ENCODE measurements around the gene DTYMK.
A peak's percentile ranks its signal among the peaks of the same experiment; 100 is the strongest.

The DTYMK gene

DNA sequence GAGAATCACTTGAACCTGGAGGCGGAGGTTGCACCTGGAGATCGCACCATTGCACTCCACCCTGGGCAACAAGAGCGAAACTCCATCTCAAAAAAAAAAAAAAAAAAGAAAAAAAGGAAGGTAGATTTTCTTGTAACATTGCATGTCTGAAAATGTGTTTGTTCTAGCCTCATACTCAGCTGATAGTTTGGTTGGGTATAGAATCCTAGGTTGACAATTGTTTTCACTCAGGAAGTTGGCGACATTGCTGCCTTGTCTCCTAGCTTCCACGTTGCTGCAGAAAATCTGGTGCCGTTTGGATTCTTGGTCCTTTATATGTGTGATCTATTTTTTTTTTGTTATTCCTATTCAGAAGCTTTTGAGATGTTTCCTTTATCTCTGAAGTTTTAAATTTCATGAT is 19.9 kb upstream of the DTYMK start:
- DNase-seq (ENCODE audit: low spot score), result no peak

DNA sequence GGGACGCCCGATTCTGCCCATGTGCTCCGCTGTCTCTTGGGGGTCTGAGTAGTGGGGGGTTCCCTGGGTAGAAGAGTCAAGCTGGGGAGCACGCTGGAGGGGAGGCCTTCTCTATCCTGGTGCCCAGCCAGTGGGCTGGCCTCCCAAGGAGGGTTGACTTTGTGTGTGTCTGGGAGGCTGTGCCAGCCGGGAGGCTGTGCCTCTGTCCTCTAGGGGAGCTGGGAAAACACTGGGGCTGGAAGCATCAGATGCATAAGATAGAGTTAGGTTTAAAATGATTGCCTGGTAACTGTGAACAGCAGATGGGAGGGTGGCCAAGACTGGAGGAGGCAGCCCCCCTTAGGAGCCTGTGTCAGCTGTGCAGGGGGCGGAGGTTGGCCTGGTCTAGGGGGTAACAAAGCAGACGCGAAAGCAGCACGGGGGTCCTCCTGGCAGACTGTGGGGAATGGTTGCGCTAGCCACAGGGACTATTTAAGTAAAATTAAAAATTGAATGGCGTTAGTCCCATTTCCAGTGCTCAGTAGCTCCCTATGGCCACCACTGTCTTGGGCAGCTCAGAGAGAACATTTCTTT is 16.5 kb upstream of the DTYMK start:
- peak; percentile 57 for DNase-seq (ENCODE audit: low spot score)

DNA sequence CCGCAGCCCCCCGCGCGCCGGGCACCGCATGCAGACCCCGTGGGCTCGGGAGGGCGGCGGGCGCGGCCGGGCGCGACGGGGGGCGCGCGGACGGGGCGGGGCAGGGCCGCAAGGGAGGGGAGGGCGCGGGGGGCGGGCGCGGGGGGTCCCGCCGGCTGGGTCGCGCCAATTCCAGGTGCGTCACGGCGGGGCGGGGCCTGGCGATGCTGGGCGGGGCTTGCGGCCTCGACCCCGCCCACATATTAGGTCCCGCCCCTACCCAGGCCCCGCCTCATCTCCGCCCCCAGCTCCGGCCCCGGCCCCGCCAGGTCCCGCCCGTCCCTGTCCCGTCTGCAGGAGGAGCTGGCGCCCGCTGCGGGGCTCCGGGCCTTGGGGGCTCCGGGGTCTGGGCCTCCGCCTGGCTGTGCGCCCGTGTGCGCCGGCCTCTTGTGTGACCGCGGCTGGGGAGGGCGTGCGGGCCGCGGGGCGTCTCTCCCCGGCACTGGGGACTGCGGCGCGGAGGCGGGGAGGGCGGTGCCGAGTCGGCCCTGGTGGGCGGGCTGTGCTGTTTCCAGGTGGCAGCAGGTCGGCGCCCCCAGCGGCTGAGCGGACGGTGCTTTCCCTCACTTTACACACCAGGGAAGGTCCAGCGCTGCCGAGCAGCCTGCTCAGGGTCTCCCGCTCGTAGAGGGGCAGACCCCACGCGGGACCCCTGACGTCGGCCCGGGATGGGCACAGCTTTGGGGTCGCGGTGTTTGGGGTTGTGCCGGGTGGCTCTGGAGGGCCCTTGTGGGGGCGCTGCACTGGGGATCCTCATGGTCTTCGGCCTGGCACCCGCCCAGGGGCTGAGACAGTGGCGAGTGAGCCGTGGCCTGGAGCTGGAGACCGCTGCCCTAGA is 15.8 kb upstream of the DTYMK start:
- DNase-seq (ENCODE audit: low spot score), result peak; percentile 95

DNA sequence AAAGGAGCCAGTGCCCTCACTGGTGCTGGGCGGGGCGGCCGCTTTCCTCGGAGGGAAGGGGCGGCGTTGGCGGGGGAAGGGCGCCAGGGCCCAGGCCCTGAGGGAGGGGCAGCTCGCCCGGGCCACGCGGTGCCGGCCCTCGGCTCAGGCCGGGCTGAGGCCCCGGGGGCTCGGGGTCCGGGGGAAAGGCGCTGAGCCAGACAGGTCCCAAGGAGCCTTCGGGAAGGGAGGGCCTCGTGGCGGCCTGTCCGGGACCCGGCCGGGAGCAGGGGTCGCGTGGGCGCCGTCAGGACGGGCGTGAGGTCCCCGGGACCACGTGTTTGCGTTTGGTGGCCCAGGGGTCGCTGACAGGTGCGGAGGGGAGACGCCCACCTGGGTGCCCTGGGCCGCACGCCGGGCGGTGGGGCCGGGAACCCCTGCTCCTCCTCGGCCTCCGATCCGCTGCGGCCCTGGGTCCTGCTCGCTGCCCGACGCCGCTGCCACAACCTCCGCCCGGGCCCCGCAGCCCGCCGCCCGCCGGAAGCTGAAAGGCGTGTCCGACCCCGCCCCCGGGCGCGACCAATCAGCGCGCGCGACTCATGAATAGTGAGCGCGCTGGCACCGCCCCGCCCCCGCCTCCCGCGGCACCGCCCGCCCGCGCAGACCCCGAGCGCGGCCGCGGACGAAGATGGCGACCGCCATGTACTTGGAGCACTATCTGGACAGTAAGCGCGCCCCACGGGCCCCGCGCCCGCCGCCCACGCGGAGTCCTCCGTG is 15.0 kb upstream of the DTYMK start, which contains the start of gene ING5:
Gene ING5 (plus strand): TSS at position 641 of the 756 bp plus-strand sequence. CDS start 27 bp downstream, at position 668.
- peak; percentile 96 for DNase-seq (ENCODE audit: low spot score)

DNA sequence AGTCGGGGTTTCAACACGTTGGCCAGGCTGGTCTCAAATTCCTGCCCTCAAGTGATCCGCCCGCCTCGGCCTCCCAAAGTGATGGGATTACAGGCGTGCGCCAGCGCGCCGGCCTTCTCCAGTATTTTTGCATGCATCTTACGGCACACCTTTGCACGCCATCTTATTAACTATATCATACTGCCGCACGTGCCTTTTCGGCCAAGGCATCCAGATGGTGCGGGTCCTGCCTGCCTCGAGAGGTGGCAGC is 14.5 kb upstream of the DTYMK start:
- DNase-seq (ENCODE audit: low spot score), result no peak

DNA sequence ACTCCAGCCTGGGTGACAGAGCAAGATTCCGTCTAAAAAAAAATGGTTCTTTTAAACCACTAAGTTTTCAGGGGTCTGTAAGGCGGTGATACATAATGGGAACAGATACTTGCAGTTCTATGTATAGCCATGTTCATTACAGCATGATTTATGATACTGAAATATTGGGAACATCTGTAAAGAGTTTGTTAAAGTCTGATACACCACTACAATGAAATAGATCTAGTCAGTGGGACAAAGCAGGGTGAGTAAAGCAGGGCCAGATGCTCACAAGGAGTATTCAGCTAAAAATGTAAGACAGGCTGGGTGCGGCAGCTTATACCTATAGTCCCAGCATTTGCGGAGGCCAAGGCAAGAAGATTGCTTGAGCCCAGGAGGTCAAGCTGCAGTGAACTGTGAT is 9.0 kb upstream of the DTYMK start:
- DNase-seq (ENCODE audit: low spot score), result no peak

DNA sequence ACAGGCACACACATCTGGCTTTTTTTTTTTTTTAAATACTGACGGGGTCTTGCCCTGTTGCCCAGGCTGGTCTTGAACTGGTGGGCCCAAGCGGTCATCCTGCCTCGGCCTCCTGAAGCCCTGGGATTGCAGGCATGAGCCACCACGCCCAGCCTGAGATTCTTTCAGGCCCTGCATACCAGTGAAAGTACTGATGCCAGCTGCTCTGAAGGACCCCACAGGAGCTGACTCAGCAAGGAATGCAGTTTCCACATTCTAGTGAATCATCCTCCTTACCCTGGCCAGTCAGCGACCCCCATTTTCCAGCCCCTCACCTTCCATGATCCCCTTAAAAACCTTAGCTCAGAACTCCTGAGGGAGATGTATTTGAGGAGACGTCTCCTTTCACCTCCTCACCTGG is 5.8 kb upstream of the DTYMK start:
- DNase-seq (ENCODE audit: low spot score), result peak; percentile 48

DNA sequence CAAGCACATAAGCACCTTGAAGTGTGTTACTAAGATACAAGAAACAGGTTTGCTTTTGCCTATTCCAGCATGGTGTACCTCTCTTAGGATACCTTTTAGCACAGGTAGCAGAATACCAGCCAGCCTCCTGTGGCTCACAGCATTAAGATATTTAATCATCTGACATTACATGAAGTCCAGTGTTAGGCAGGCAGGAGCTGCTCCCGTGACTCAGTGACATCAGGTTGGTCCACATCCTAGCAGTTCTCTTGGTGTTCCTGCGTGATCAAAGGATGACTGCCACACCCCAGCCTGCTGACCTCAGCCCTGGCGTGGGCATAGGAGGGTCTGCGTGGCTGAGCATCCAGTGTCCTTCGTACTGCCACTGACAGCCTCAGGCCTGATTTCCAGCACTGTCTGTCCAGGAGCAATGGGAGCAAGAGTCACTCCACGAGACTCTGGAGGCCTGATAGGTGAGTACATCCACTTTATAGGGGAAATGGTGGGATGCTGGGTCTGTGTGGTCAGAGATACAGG is 3.6 kb upstream of the DTYMK start:
- no peak for DNase-seq (ENCODE audit: low spot score)

DNA sequence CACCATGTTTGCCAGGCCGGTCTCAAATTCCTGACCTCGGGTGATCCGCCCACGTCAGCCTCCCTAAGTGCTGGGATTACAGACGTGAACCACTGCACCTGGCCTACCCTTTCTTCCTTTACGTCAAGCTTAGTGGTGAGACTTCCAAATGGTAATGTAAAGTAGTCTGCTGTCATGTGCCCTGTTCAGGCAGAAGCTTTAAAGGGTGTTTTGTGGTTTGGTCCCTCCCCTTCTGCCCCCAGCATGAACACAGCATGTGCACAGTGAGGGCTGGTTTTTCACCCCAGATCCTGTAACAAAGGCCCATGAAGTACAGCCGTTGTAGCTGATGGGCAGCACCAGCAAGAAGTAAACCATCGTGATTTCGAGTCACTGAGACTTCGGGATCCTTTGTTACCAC is 2.7 kb upstream of the DTYMK start:
- DNase-seq (ENCODE audit: low spot score), result no peak

DNA sequence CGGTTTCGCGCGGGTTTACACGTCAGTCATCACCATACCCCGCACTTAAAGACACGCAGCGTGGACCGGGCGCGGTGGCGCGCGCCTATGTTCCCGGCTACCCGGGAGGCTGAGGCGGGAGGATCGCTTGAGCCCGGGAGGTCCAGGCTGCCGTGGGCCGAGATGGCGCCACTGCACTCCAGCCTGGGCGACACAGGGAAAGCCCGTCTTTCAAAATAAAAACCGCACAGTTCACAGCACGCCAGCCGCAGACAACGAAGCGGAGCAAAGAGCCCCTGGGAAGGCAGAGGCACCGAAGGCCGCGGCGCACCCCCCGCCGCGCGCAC is 328 bp downstream of the DTYMK start:
- no peak for DNase-seq (ENCODE audit: low spot score)

DNA sequence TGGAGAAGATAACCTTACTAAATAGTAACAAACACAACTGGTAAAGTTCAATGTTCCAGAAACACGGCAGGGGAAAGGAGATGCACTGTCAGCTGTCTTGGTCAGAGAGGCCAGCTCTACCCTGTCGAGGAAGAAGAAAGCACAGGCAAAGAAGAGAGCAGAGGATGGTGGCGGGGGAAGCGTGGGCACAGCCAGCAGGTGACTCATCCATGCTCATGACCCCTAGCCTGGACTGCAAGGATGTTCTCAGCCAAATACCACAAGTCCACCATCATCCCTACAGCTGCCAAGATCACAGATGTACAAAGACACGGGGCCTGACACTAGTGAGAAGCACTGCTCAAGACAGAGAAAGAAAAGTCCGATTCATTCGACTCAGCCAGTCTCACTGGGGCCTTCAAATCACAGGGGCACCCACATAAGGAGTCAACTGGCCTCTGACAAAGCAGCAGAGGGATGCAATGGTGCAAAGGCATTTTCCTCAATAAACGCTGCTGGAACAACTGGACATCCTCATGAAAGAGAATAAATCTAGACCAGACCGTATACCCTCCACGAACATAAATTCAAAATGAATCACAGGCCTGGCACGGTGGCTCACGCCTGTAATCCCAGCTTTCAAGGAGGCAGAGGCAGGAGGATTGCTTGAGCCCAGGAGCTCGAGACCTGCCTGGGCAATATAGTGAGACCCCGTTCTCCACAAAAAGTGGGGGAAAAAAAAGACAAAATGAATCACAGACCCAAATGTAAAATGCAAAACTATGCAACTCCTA is 5.6 kb downstream of the DTYMK start:
- DNase-seq (ENCODE audit: low spot score), result peak; percentile 96

DNA sequence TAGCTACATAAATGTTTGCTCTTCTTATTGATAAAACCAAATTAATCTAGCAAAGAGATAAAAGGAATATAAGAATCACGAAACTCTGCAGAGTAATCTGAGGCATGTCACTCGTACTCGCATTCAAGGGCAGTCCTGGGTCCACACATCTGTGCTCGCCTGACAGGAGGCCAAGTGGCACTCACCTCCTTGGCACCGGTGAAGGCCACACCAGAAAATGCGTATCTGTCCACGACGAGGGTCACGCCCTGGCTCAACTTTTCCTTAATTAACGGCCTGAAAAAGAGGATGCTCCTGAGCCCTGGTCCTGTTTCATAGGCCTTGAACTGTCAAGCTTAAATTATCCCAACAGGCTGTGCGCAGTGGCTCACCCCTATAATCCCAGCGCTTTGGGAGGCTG is 6.6 kb downstream of the DTYMK start:
- DNase-seq (ENCODE audit: low spot score), result no peak

DNA sequence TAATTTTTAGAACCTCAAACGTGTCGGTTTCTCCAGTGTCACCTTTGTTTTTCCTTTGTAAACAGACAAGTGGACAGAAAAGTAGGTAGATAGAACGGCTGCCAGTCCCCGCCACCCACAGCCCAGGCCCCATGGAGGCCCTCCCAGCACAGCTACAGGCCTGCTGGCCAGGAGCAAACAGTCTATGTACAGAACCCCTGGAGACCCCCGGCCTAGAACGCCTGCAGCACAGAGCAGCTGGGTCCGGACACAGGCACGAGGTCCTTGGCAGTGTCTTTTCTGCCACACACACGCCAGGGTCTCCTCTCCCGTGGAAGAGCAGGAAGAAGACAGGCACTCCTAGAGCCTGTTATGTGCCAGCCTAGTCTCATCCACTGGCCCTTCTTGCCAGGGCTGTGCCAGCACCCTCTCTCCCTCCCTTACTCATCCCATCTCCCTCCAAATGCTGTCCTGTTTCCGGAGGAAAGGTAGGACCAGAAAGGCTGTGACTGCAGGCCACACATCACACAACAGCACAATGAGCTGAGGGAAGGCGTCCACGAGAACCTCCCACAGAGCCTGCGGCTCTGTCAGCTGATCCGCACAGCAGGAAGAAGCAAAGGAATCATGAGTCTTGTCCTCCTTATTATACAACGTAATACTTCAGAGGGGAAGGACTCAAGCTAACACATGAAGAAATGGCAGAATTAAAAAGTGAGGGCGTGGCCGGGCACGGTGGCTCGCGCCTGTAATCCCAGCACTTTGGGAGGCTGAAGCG is 7.7 kb downstream of the DTYMK start:
- DNase-seq (ENCODE audit: low spot score), result no peak

DNA sequence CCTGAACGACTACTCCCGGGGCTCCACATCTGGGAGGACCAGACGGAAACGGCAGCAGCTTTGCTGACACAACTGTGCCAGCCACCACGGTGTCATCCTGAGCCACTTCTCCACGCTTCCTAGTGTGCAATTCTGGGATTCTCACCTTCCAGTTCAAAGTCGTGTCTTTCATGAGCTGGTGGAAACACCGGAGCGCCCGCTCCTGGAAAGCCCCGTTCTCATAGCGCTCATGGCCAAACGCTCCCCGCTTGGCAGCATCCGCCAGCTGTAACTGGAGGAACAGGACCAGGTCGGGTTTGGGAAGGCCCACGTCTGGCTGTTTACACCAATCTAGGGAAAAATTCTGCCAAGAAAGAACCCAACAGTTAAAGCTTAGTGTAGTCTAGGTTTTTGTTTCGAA is 8.3 kb downstream of the DTYMK start:
- DNase-seq (ENCODE audit: low spot score), result no peak

DNA sequence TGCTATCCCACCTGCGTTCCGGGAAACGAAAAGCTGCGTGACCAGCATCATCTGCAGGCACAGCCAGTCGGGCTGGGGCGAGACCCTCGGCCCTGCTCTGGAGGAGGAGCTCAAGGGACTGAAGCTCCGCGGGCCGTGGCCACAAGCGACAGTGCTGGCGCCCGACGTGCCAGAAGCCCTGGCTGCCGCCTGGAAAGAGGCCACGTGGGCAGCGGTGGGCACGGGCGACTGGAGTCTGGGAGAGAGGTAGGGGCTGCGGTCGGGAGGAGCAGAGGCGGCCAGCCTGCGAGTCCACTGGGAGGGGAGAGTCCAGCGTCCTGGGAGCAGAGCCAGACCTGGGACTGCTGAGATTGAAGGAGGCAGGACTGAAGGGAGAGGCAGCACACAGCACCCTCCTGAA is 9.2 kb downstream of the DTYMK start:
- DNase-seq (ENCODE audit: low spot score), result no peak

DNA sequence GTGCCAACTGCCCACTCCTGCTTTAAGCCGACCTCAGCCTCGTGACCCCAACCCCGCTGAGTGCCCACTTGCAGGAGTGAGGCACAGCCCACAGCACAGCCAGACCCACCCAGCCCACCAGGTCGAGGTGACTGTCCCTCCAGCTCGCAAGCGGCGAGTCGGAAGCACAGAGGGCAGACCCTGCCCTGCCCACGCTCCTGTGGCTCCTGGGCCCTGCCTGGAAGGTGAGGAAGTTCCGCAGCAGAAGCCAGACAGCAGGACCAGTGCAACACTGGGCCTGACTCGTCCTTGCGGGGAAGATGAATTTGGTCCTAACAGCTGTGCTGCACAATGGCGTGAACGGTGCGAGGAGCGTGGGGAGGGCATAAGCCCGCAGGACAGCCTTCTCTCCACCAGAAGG is 9.9 kb downstream of the DTYMK start:
- no peak for DNase-seq (ENCODE audit: low spot score)

DNA sequence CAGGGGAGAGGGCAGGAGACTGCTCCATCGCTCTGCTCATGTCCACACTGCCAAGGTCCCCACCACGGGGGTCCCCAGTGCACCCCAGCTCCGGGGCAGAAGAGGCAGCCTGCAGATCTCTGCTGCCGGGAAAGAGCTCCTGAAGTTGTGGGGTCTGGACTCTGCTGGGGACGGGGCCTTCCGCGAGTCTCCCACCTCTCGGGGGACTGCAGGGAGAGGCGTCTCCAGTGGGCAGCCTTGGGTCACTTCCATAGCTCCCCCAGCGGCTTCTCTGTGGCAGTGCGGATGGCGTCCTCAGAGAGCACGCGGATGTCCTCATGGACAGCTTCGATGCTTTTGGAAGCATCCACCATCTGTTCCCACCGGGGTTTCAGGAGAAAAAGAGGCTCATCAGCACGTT is 10.7 kb downstream of the DTYMK start:
- no peak for DNase-seq (ENCODE audit: low spot score)

DNA sequence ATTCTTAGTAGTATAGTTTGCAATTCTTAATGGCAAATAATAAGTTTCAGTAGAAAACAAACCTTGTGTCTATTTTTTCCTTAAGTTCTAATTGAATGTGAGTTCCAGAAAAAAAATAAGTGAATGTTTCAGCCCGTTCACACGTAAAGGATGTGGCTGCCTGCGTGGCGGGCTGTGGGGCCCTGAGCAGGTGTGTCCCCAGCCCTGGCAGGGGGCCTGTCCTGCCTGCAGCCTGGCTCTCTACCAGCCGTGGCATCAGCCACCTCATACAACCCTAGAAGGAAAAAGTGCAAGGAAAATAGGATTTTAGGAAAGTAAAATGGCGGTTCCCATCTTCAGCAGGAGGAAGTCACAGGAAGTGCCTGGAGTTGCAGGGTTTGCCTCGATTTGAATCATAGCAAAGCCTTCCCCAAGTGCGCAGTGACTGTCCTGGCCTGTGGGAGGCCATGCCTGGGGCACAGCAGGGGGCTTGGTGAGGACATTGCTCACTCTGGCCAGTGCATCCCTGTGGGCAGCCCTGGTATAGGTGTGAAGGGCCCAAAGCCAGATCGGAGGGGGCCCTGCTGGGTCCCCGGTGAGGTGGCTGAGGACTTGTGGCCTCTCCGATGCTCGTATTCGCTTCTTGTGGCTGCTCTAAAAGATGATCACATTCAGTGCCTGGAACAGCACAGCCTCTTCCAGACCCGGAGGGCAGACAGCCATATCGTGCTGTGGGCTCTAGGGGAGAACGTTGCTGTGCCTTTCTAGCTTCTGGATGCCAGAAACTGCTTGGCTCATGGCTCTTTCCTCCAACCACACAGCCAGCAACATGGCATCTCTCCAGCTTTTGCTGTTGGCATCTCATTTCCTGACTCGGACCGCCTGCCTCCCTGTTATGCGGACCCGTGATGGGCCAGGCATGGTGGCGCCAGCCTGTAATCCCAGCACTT is 12.6 kb downstream of the DTYMK start:
- DNase-seq (ENCODE audit: low spot score), result no peak

DNA sequence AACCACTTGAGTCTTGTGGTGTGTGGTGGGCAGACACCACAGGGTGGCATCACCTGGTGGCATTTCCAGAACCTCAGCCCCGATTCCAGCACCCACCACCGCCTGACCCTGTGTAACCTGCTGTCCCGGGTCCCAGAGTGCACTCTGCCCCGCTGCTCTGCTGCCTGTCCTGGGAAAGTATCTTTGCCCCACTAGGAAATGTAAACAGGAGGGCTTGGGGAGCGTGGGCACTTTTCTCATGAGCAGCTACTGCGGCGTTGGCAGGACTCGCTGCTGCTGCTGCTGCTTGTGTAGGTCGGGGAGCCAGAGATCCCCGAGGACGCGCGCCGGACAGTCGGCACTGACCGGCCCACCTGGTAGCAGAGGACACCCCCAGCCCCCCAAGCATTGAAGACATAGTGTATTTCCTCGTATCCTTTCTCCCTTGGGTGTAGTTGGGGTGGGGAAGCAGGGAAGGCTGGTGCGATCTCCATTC is 13.4 kb downstream of the DTYMK start:
- DNase-seq (ENCODE audit: low spot score), result no peak

Data from AG20443 (cell line).